HFF-Myc (cell line): Measurements from ENCODE around the gene TSPAN4.

Source experiments
- DNase-seq: peaks from one replicate; pipeline ENCODE4 v3.0.0-alpha.2; 2011; ENCODE audit warnings: low read depth; ENCODE audit errors: extremely low read depth
- H3K4me3 ChIP-seq: replicated peaks from 2 replicates; pipeline ENCODE4 v1.5.1; 2011; ENCODE audit warnings: low read depth, mild to moderate bottlenecking, control low read depth, low read length
- TF ChIP-seq, protein P1 (sequence below): IDR thresholded peaks from 2 replicates; pipeline ENCODE4 v1.5.1; 2012; ENCODE audit warnings: mild to moderate bottlenecking, low read depth, low read length, control low read depth; ENCODE audit errors: missing control alignments

The TSPAN4 gene

GRCh38 chr11:898540-899190 lies 56.0 kb downstream of the TSPAN4 start:
- no peak overlapping the region for H3K4me3 ChIP-seq
- DNase-seq: no peak
- TF ChIP-seq, protein P1, sequence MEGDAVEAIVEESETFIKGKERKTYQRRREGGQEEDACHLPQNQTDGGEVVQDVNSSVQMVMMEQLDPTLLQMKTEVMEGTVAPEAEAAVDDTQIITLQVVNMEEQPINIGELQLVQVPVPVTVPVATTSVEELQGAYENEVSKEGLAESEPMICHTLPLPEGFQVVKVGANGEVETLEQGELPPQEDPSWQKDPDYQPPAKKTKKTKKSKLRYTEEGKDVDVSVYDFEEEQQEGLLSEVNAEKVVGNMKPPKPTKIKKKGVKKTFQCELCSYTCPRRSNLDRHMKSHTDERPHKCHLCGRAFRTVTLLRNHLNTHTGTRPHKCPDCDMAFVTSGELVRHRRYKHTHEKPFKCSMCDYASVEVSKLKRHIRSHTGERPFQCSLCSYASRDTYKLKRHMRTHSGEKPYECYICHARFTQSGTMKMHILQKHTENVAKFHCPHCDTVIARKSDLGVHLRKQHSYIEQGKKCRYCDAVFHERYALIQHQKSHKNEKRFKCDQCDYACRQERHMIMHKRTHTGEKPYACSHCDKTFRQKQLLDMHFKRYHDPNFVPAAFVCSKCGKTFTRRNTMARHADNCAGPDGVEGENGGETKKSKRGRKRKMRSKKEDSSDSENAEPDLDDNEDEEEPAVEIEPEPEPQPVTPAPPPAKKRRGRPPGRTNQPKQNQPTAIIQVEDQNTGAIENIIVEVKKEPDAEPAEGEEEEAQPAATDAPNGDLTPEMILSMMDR: no peak

DNA sequence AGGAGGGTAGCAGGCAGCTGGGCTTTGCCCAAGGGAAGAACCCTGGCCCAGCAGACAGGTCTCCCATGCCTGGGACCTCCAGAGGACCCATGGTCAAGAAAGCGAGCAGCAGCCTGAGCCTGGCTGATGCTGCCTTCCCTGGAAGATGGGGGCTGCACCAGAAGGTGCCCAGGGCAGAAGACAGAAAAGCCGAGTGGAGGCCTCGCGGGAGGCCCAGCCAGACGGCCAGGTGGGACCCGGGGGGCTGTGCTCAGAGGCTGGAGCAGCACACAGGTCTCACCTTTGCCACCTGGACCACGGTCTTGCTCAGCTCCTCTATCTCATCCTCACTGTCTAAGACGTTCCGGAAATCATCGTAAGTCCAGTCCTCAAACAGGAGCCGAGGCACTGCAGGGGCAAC lies 57.1 kb downstream of the TSPAN4 start:
- DNase-seq: no peak
- TF ChIP-seq, protein P1: no peak
- H3K4me3 ChIP-seq: no peak overlapping the region

DNA sequence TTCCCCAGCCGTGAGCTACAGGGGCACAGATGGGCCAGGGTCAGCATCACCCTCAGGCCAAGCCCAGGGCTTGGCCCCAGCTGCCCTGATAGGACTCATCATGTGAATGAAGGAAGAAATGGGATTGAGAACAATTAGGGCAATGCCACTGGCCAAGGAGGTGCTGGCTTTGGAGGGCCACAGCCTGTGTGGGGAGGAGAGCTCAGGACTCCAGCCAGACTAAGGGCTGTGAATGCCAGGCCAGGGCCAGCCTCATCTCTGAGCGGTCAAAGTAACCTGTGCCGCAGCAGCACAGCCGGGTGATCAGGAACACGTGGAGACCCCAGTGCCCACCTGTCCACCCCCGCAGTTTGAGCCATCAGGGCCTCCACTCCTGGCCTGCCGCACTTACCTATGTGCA lies 57.9 kb downstream of the TSPAN4 start:
- H3K4me3 ChIP-seq: no peak overlapping the region
- TF ChIP-seq, protein P1: no peak
- no peak for DNase-seq

DNA sequence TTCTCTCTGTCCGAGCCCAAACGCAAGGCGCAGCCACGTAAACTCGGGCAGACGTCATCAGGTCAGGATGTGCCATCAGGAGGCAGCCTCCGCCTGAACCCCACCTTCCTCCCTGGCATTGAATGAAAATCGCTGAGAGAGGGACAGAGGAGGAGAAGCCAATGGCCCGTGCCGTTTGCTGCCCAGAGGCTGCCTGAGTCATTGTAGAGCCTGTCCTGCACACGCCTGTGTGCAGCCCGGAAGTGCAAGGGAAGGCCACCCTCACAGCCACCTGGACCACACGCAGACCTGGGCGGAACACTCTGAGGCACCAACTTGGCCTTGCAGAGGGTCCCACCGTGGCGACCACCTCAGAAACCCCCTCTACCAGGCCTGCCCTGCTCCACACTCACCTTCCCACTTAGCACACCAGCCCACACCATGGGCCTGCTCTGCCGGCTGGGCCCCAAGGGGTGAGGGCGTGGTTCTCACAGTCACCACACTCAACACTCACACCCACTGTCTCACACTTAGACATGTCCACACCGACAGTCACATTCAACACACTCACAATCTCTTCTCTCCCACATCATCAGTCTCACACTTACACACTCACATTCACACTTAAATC lies 58.9 kb downstream of the TSPAN4 start:
- no peak for DNase-seq
- TF ChIP-seq, protein P1: no peak
- no peak overlapping the region for H3K4me3 ChIP-seq

GRCh38 chr11:904380-904779 lies 61.7 kb downstream of the TSPAN4 start:
- TF ChIP-seq, protein P1: no peak
- no peak overlapping the region for H3K4me3 ChIP-seq
- no peak for DNase-seq

GRCh38 chr11:905952-906351 lies 63.3 kb downstream of the TSPAN4 start:
- no peak overlapping the region for H3K4me3 ChIP-seq
- DNase-seq: no peak
- TF ChIP-seq, protein P1: no peak
